ENCODE results near the gene C11orf65. TPM values are rescaled to one million over a fixed set of nuclear protein-coding genes. Genes with fewer than 3 reads are reported as not detected.

C11orf65 gene
- total RNA-seq, 1 experiment from 2014 or later, result 1.3 TPM

DNA sequence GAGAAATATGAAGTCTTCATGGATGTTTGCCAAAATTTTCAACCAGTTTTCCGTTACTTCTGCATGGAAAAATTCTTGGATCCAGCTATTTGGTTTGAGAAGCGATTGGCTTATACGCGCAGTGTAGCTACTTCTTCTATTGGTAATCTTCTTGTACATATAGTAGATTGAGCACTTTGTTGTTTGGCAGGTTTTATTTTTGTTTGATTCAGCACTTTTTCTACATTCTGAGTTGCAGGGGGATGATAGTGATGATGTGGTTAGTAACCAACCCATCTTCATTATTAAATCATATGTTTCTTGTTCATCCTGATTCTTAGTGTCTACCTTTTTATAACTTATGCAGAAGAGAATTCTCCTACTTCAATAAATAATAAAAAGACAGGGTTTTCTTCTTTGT is 121.6 kb downstream of the C11orf65 start:
- CTCF ChIA-PET, result no interaction called here
- Histone ChIP-seq H3K27ac (ENCODE audit: low read depth, low read length) (no peak overlapping the region), H3K9me3 (ENCODE audit: control insufficient read depth in 1 of 2, insufficient read depth in 1 of 2, low read depth in 1 of 2, low read length in 2 of 2) (no peaks in the 10 kb centered on the region), H3K9ac (ENCODE audit: low read length) (no peak overlapping the region), H3K4me2 (ENCODE audit: low read length) (no peak overlapping the region), H4K20me1 (ENCODE audit: insufficient read depth) (no peaks in the 10 kb centered on the region), H3K4me1 (ENCODE audit: control insufficient read depth in 1 of 2, insufficient read depth in 2 of 2, low read length in 2 of 2) (peaks cover 4 to 5% of the 10 kb centered on the region in 2 experiments), H3K9me2 (ENCODE audit: insufficient read depth) (no peaks in the 10 kb centered on the region), H2AFZ (ENCODE audit: low read depth, low read length, poor library complexity, severe bottlenecking) (no peak overlapping the region), H3K36me3 (ENCODE audit: control insufficient read depth in 1 of 2, insufficient read depth in 2 of 2, low read length in 2 of 2) (peaks cover 0 to 4% of the 10 kb centered on the region in 2 experiments; a peak in 1 of 4 replicates), H3K4me3 (replicated peaks in 1 of 2; ENCODE audit: low read depth in 1 of 2, low read length in 2 of 2) (no peak overlapping the region), H3K27me3 (ENCODE audit: insufficient read depth, low read length) (no peaks in the 10 kb centered on the region), H3K79me2 (ENCODE audit: insufficient read depth, low read length) (no peaks in the 10 kb centered on the region)
- DNase-seq (ENCODE audit: low read depth, low spot score) (no peak), ATAC-seq (no peak)
- POLR2A ChIA-PET, result no interaction called here
- RAD21 ChIA-PET (ENCODE audit: low non-redundant PET in 1 of 2, low total read pairs in 2 of 2, uncharacterized antibody in 2 of 2, unreplicated experiment in 2 of 2), result no interaction called here
- TF ChIP-seq, protein P1, sequence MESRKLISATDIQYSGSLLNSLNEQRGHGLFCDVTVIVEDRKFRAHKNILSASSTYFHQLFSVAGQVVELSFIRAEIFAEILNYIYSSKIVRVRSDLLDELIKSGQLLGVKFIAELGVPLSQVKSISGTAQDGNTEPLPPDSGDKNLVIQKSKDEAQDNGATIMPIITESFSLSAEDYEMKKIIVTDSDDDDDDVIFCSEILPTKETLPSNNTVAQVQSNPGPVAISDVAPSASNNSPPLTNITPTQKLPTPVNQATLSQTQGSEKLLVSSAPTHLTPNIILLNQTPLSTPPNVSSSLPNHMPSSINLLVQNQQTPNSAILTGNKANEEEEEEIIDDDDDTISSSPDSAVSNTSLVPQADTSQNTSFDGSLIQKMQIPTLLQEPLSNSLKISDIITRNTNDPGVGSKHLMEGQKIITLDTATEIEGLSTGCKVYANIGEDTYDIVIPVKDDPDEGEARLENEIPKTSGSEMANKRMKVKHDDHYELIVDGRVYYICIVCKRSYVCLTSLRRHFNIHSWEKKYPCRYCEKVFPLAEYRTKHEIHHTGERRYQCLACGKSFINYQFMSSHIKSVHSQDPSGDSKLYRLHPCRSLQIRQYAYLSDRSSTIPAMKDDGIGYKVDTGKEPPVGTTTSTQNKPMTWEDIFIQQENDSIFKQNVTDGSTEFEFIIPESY (IDR thresholded peaks at IDR 0.05; ENCODE audit: extremely low read depth, insufficient replicate concordance, low read length), result no peak
- TF ChIP-seq EZH2 (IDR thresholded peaks at IDR 0.05) (no peak), SRF (IDR thresholded peaks at IDR 0.05; ENCODE audit: low read depth) (no peak), EZH2phosphoT487 (IDR thresholded peaks at IDR 0.05; ENCODE audit: borderline replicate concordance) (no peak), ZNF274 (IDR thresholded peaks at IDR 0.05; ENCODE audit: low read depth, low read length) (no peak), ELF1 (IDR thresholded peaks at IDR 0.05; ENCODE audit: borderline replicate concordance, low read depth) (no peak), CEBPB (IDR thresholded peaks at IDR 0.05; ENCODE audit: low read depth) (no peak), EGR1 (IDR thresholded peaks at IDR 0.05; ENCODE audit: low read depth) (no peak), ZFX (IDR thresholded peaks at IDR 0.05) (no peak), FOSL1 (IDR thresholded peaks at IDR 0.05; ENCODE audit: low read depth) (no peak)
- TF ChIP-seq, protein P2, sequence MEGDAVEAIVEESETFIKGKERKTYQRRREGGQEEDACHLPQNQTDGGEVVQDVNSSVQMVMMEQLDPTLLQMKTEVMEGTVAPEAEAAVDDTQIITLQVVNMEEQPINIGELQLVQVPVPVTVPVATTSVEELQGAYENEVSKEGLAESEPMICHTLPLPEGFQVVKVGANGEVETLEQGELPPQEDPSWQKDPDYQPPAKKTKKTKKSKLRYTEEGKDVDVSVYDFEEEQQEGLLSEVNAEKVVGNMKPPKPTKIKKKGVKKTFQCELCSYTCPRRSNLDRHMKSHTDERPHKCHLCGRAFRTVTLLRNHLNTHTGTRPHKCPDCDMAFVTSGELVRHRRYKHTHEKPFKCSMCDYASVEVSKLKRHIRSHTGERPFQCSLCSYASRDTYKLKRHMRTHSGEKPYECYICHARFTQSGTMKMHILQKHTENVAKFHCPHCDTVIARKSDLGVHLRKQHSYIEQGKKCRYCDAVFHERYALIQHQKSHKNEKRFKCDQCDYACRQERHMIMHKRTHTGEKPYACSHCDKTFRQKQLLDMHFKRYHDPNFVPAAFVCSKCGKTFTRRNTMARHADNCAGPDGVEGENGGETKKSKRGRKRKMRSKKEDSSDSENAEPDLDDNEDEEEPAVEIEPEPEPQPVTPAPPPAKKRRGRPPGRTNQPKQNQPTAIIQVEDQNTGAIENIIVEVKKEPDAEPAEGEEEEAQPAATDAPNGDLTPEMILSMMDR (IDR thresholded peaks at IDR 0.05 in 2 of 3, conservative IDR thresholded peaks at IDR 0.05 in 1 of 3; ENCODE audit: borderline replicate concordance in 1 of 3, insufficient read depth in 1 of 3, low read depth in 2 of 3, low read length in 2 of 3), result no peak
- TF ChIP-seq, protein P3, sequence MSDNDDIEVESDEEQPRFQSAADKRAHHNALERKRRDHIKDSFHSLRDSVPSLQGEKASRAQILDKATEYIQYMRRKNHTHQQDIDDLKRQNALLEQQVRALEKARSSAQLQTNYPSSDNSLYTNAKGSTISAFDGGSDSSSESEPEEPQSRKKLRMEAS (IDR thresholded peaks at IDR 0.05), result no peak
- BruUV-seq (replicated peaks), result no TSS peak
- intact Hi-C loops (cut with micrococcal nuclease), result no loop called here

Measured in HCT116 (cell line).